Neuronal stem cell (in vitro differentiated cells): Measurements from ENCODE around the gene MAFG.
A peak's percentile ranks its signal among the peaks of the same experiment; 100 is the strongest.

Source experiments
- DNase-seq: peaks from one replicate; pipeline ENCODE4 v3.0.0-alpha.2; 2013; ENCODE audit warnings: low spot score
- H2AFZ ChIP-seq: one replicate; pipeline ENCODE4 v1.6.1; 2013; ENCODE audit warnings: mild to moderate bottlenecking, low read length, inconsistent platforms
- H2AK5ac ChIP-seq: 2 replicates; pipeline ENCODE4 v1.6.1; 2013; ENCODE audit warnings: low read depth, mild to moderate bottlenecking, inconsistent platforms, low read length, moderate library complexity, mixed read lengths
- H2BK120ac ChIP-seq: 2 replicates; pipeline ENCODE4 v1.6.1; 2013; ENCODE audit warnings: low read depth, mild to moderate bottlenecking, inconsistent platforms, low read length, moderate library complexity, mixed read lengths
- H2BK12ac ChIP-seq: one replicate; pipeline ENCODE4 v1.6.1; 2013; ENCODE audit warnings: low read length, inconsistent platforms
- H2BK15ac ChIP-seq: 2 replicates; pipeline ENCODE4 v1.6.1; 2013; ENCODE audit warnings: mild to moderate bottlenecking, low read length, inconsistent platforms, mixed read lengths
- H2BK5ac ChIP-seq: one replicate; pipeline ENCODE4 v1.6.1; 2013; ENCODE audit warnings: inconsistent platforms, mild to moderate bottlenecking, low read length, moderate library complexity
- H3K14ac ChIP-seq: one replicate; pipeline ENCODE4 v1.6.1; 2013; ENCODE audit warnings: low read length, inconsistent platforms
- H3K18ac ChIP-seq: 2 replicates; pipeline ENCODE4 v1.6.1; 2013; ENCODE audit warnings: low read length, inconsistent platforms
- H3K23ac ChIP-seq: 2 replicates; pipeline ENCODE4 v1.6.1; 2013; ENCODE audit warnings: low read depth, mild to moderate bottlenecking, mixed read lengths, low read length, inconsistent platforms; ENCODE audit not compliant: poor library complexity
- H3K27ac ChIP-seq: replicated peaks from 3 replicates; pipeline ENCODE4 v1.5.1; 2013; ENCODE audit warnings: low read length, inconsistent platforms
- H3K27me3 ChIP-seq, 3 experiments: 2 replicates each; pipeline ENCODE4 v1.6.1; 2013; ENCODE audit warnings: low read length in 3 of 3, mild to moderate bottlenecking in 2 of 3, inconsistent platforms in 1 of 3, low read depth in 1 of 3, mixed read lengths in 1 of 3, moderate library complexity in 1 of 3; ENCODE audit not compliant: control insufficient read depth in 3 of 3, insufficient read depth in 3 of 3
- H3K36me3 ChIP-seq, 2 donors: replicated peaks in 1 of 2; 2 replicates each; pipeline ENCODE4 v1.6.1; 2013; ENCODE audit warnings: low read length in 2 of 2; ENCODE audit not compliant: control insufficient read depth in 2 of 2, insufficient read depth in 2 of 2
- H3K4ac ChIP-seq: 2 replicates; pipeline ENCODE4 v1.6.1; 2013; ENCODE audit warnings: inconsistent platforms, mild to moderate bottlenecking, low read length, moderate library complexity
- H3K4me1 ChIP-seq, 2 donors: 1 replicate in 1 of 2; 2 replicates in 1 of 2; pipeline ENCODE4 v1.6.1; 2013; ENCODE audit warnings: low read length in 2 of 2, low read depth in 1 of 2; ENCODE audit not compliant: control insufficient read depth in 2 of 2, insufficient read depth in 1 of 2
- H3K4me2 ChIP-seq: one replicate; pipeline ENCODE4 v1.6.1; 2013; ENCODE audit warnings: mild to moderate bottlenecking, low read length, inconsistent platforms; ENCODE audit not compliant: insufficient read depth, poor library complexity, severe bottlenecking
- H3K4me3 ChIP-seq, 2 donors: 2 replicates each; pipeline ENCODE4 v1.5.1; 2013; ENCODE audit warnings: low read length in 2 of 2, mild to moderate bottlenecking in 2 of 2, inconsistent platforms in 1 of 2, moderate library complexity in 1 of 2
- H3K79me1 ChIP-seq: one replicate; pipeline ENCODE4 v1.6.1; 2013; ENCODE audit warnings: low read depth, mild to moderate bottlenecking, inconsistent platforms, low read length, moderate library complexity
- H3K9ac ChIP-seq: one replicate; pipeline ENCODE4 v1.6.1; 2013; ENCODE audit warnings: mild to moderate bottlenecking, low read depth, low read length, inconsistent platforms; ENCODE audit not compliant: poor library complexity
- H3K9me3 ChIP-seq, 2 donors: replicated peaks in 1 of 2; 2 replicates each; pipeline versions ENCODE3 to v1.6.1; 2013; ENCODE audit warnings: low read length in 2 of 2, mild to moderate bottlenecking in 2 of 2, inconsistent platforms in 1 of 2, low read depth in 1 of 2, mixed read lengths in 1 of 2, moderate library complexity in 1 of 2; ENCODE audit not compliant: control insufficient read depth in 2 of 2, insufficient read depth in 1 of 2
- H4K8ac ChIP-seq: one replicate; pipeline ENCODE4 v1.6.1; 2013; ENCODE audit warnings: low read depth, mild to moderate bottlenecking, inconsistent platforms, low read length, moderate library complexity
- H4K91ac ChIP-seq: one replicate; pipeline ENCODE4 v1.6.1; 2013; ENCODE audit warnings: low read length, low read depth, mild to moderate bottlenecking, inconsistent platforms; ENCODE audit not compliant: poor library complexity
- WGBS, 2 donors: extraction: QIAGEN DNeasy Blood & Tissue Kit; methylation state at CpG; one replicate each; pipeline ENCODE4 v1.1.7; 2013; ENCODE audit warnings: missing lambda C conversion rate in 2 of 2, mixed read lengths in 1 of 2; ENCODE audit not compliant: insufficient read length in 2 of 2, insufficient replicate concordance in 1 of 2; ENCODE audit errors: extremely low coverage in 2 of 2; 5-methylcytosine and 5-hydroxymethylcytosine counted together

MAFG gene

GRCh38 chr17:81905993-81906392, 21.5 kb downstream of the MAFG start:
- WGBS, 2 donors, result no CpG with 5 or more reads among the region's 10 CpGs
- H3K9ac ChIP-seq, result no peak overlapping the region
- DNase-seq, result no peak
- H3K18ac ChIP-seq, result no peak overlapping the region
- H3K27me3 ChIP-seq, result peaks cover 0 to 21% (median 4%) of the 10 kb centered on the region in 3 experiments
- no peak overlapping the region for H2BK12ac ChIP-seq
- no peak overlapping the region for H3K4me2 ChIP-seq
- H3K9me3 ChIP-seq, result no peaks in the 10 kb centered on the region
- no peak overlapping the region for H3K27ac ChIP-seq
- H3K4me1 ChIP-seq, result peaks cover 9 to 10% of the 10 kb centered on the region in 2 donors
- peaks cover 8% of the 10 kb centered on the region for H3K79me1 ChIP-seq
- no peak overlapping the region for H2BK120ac ChIP-seq
- no peak overlapping the region for H2BK5ac ChIP-seq
- H3K4me3 ChIP-seq, result no peak overlapping the region
- H2BK15ac ChIP-seq, result no peak overlapping the region
- H4K91ac ChIP-seq, result no peak overlapping the region
- H3K4ac ChIP-seq, result no peak overlapping the region
- no peak overlapping the region for H3K14ac ChIP-seq
- no peak overlapping the region for H3K23ac ChIP-seq
- no peak overlapping the region for H2AK5ac ChIP-seq
- no peak overlapping the region for H2AFZ ChIP-seq
- H4K8ac ChIP-seq, result no peak overlapping the region
- peaks cover 17 to 63% of the 10 kb centered on the region in 2 donors for H3K36me3 ChIP-seq

- Histone ChIP-seq H2BK15ac (no peak overlapping the region), H2BK5ac (peak overlapping the region; percentile 5), H3K4me3 (no peak overlapping the region), H3K4ac (no peak overlapping the region), H4K8ac (no peak overlapping the region), H2AK5ac (no peak overlapping the region), H2BK120ac (no peak overlapping the region), H3K18ac (no peak overlapping the region), H2BK12ac (no peak overlapping the region), H3K9ac (no peak overlapping the region), H3K4me1 (peaks cover 9% of the 10 kb centered on the region in 2 donors), H3K27me3 (peaks cover 0 to 25% (median 4%) of the 10 kb centered on the region in 3 experiments), H4K91ac (no peak overlapping the region), H3K4me2 (no peak overlapping the region), H2AFZ (no peak overlapping the region), H3K14ac (no peak overlapping the region), H3K36me3 (peaks cover 21 to 69% of the 10 kb centered on the region in 2 donors), H3K23ac (no peak overlapping the region), H3K27ac (no peak overlapping the region), H3K79me1 (peaks cover 10% of the 10 kb centered on the region), H3K9me3 (no peaks in the 10 kb centered on the region)
- no peak for DNase-seq
- no CpG with 5 or more reads among the region's 16 CpGs for WGBS, 2 donors
These were observed 22.1 kb downstream of the MAFG start for GRCh38 chr17:81905424-81905875.

GRCh38 chr17:81904600-81905423, 22.7 kb downstream of the MAFG start:
- H2BK15ac ChIP-seq, result no peak overlapping the region

GRCh38 chr17:81903896-81904599, 23.5 kb downstream of the MAFG start:
- Histone ChIP-seq H2BK15ac (no peak overlapping the region), H3K4me3 (no peak overlapping the region), H3K36me3 (peaks cover 31 to 78% of the 10 kb centered on the region in 2 donors), H4K8ac (no peak overlapping the region), H2BK12ac (no peak overlapping the region), H2AK5ac (no peak overlapping the region), H3K27ac (no peak overlapping the region), H4K91ac (no peak overlapping the region), H3K14ac (no peak overlapping the region), H3K9me3 (no peaks in the 10 kb centered on the region), H2BK5ac (no peak overlapping the region), H3K79me1 (peaks cover 10% of the 10 kb centered on the region), H3K23ac (peak overlapping the region; percentile 11), H3K4me1 (peaks cover 0 to 5% of the 10 kb centered on the region in 2 donors), H3K4ac (no peak overlapping the region), H3K27me3 (peaks cover 0 to 25% (median 4%) of the 10 kb centered on the region in 3 experiments), H3K4me2 (no peak overlapping the region), H3K9ac (no peak overlapping the region), H2AFZ (no peak overlapping the region), H2BK120ac (no peak overlapping the region), H3K18ac (no peak overlapping the region)
- no CpG with 5 or more reads among the region's 24 CpGs for WGBS, 2 donors
- no peak for DNase-seq

More at GRCh38 chr17:81904600-81905423, 22.7 kb downstream of the MAFG start:
- H3K9ac ChIP-seq, result no peak overlapping the region
- H3K14ac ChIP-seq, result peak overlapping the region; percentile 71
- peaks cover 27 to 75% of the 10 kb centered on the region in 2 donors for H3K36me3 ChIP-seq
- H2AK5ac ChIP-seq, result no peak overlapping the region
- no peak overlapping the region for H2BK5ac ChIP-seq
- no peak overlapping the region for H3K23ac ChIP-seq
- no peak overlapping the region for H3K27ac ChIP-seq
- no peak overlapping the region for H4K8ac ChIP-seq
- H2BK120ac ChIP-seq, result no peak overlapping the region
- H3K4me3 ChIP-seq, result no peak overlapping the region
- no peak overlapping the region for H2BK12ac ChIP-seq
- no peaks in the 10 kb centered on the region for H3K9me3 ChIP-seq
- H4K91ac ChIP-seq, result no peak overlapping the region
- no CpG with 5 or more reads among the region's 28 CpGs for WGBS, 2 donors
- H2AFZ ChIP-seq, result no peak overlapping the region
- H3K27me3 ChIP-seq, result peaks cover 0 to 25% (median 4%) of the 10 kb centered on the region in 3 experiments
- H3K4me2 ChIP-seq, result no peak overlapping the region
- H3K79me1 ChIP-seq, result peaks cover 10% of the 10 kb centered on the region
- H3K4ac ChIP-seq, result no peak overlapping the region
- peaks cover 4 to 5% of the 10 kb centered on the region in 2 donors for H3K4me1 ChIP-seq
- DNase-seq, result no peak
- H3K18ac ChIP-seq, result no peak overlapping the region
